ENCODE measurements around the gene ARSG. TPM values are rescaled to one million over a fixed set of nuclear protein-coding genes. Genes with fewer than 3 reads are reported as not detected.
"Not testable (repeated sequence)": the region's sequence is repeated elsewhere in the genome, so short reads cannot be mapped to it uniquely, and the experiment has no call there.

ARSG gene
- polyA plus RNA-seq, 1 donor (not counting 4 experiments of a cell fraction or from before 2014, with no cell fraction given) = 0.41 TPM

- TF ChIP-seq CTCF (optimal IDR thresholded peaks at IDR 0.05 in 1 of 3, IDR thresholded peaks at IDR 0.05 in 1 of 3, conservative IDR thresholded peaks at IDR 0.05 in 1 of 3; ENCODE audit: extremely low read depth in 1 of 3, insufficient read depth in 2 of 3, low read length in 3 of 3) = no peak
- no peak for TF ChIP-seq EZH2 (IDR thresholded peaks at IDR 0.05; ENCODE audit: low read length)
- H3K4me1 ChIP-seq (ENCODE audit: control insufficient read depth, extremely low read depth, insufficient read depth, low read length) = peaks cover 7% of the 10 kb centered on the region
- no peak overlapping the region for H3K9ac ChIP-seq (ENCODE audit: control insufficient read depth, extremely low read depth, insufficient read depth, low read length)
- no peaks in the 10 kb centered on the region for H3K36me3 ChIP-seq (ENCODE audit: control insufficient read depth in 2 of 2, extremely low read depth in 1 of 2, insufficient read depth in 2 of 2, low read length in 2 of 2)
- FAIRE-seq (no peak), DNase-seq (ENCODE audit: low read depth, low spot score) (no peak)
- H3K4me3 ChIP-seq (ENCODE audit: control insufficient read depth in 2 of 3, extremely low read depth in 1 of 3, insufficient read depth in 2 of 3, low read depth in 1 of 3, low read length in 3 of 3) = no peak overlapping the region
- no peak overlapping the region for H2AFZ ChIP-seq (ENCODE audit: control insufficient read depth, low read length)
- dilution Hi-C loops (cut with MboI; ENCODE audit: extremely low pct_ligation_motif_present, low sequenced_read_pairs) = no loop called here
- no peaks in the 10 kb centered on the region for H3K79me2 ChIP-seq (ENCODE audit: control insufficient read depth, insufficient read depth, low read length)
- H3K9me1 ChIP-seq (ENCODE audit: control insufficient read depth, extremely low read depth, insufficient read depth, low read length) = no peaks in the 10 kb centered on the region
- no peaks in the 10 kb centered on the region for H3K9me3 ChIP-seq (ENCODE audit: control insufficient read depth, low read depth, low read length)
- no peak overlapping the region for H3K4me2 ChIP-seq (ENCODE audit: control insufficient read depth, extremely low read depth, insufficient read depth, low read depth, low read length)
- H3K27me3 ChIP-seq (ENCODE audit: control insufficient read depth, extremely low read depth, insufficient read depth, low read length) = no peaks in the 10 kb centered on the region
- no peak overlapping the region for H3K27ac ChIP-seq (ENCODE audit: control insufficient read depth, insufficient read depth, low read length)
- H4K20me1 ChIP-seq (ENCODE audit: control insufficient read depth, extremely low read depth, insufficient read depth, low read length) = no peaks in the 10 kb centered on the region
Measured at GRCh38 chr17:68329331-68329730, 38.0 kb downstream of the ARSG start.

GRCh38 chr17:68331932-68332331 lies 40.6 kb downstream of the ARSG start:
- H3K4me1 ChIP-seq (ENCODE audit: control insufficient read depth, extremely low read depth, insufficient read depth, low read length) = not testable (repeated sequence)

GRCh38 chr17:68334393-68334792 lies 43.1 kb downstream of the ARSG start:
- FAIRE-seq (no peak), DNase-seq (ENCODE audit: low read depth, low spot score) (no peak)
- H3K9me1 ChIP-seq (ENCODE audit: control insufficient read depth, extremely low read depth, insufficient read depth, low read length) = no peaks in the 10 kb centered on the region
- no peak overlapping the region for H3K4me3 ChIP-seq (ENCODE audit: control insufficient read depth in 2 of 3, extremely low read depth in 1 of 3, insufficient read depth in 2 of 3, low read depth in 1 of 3, low read length in 3 of 3)
- no peaks in the 10 kb centered on the region for H3K36me3 ChIP-seq (ENCODE audit: control insufficient read depth in 2 of 2, extremely low read depth in 1 of 2, insufficient read depth in 2 of 2, low read length in 2 of 2)
- dilution Hi-C loops (cut with MboI; ENCODE audit: extremely low pct_ligation_motif_present, low sequenced_read_pairs) = no loop called here
- H3K9me3 ChIP-seq (ENCODE audit: control insufficient read depth, low read depth, low read length) = no peaks in the 10 kb centered on the region
- no peaks in the 10 kb centered on the region for H4K20me1 ChIP-seq (ENCODE audit: control insufficient read depth, extremely low read depth, insufficient read depth, low read length)
- TF ChIP-seq EZH2 (IDR thresholded peaks at IDR 0.05; ENCODE audit: low read length) (no peak), CTCF (optimal IDR thresholded peaks at IDR 0.05 in 1 of 3, IDR thresholded peaks at IDR 0.05 in 1 of 3, conservative IDR thresholded peaks at IDR 0.05 in 1 of 3; ENCODE audit: extremely low read depth in 1 of 3, insufficient read depth in 2 of 3, low read length in 3 of 3) (no peak)
- H3K79me2 ChIP-seq (ENCODE audit: control insufficient read depth, insufficient read depth, low read length) = no peaks in the 10 kb centered on the region
- no peak overlapping the region for H3K9ac ChIP-seq (ENCODE audit: control insufficient read depth, extremely low read depth, insufficient read depth, low read length)
- no peaks in the 10 kb centered on the region for H3K4me1 ChIP-seq (ENCODE audit: control insufficient read depth, extremely low read depth, insufficient read depth, low read length)
- H2AFZ ChIP-seq (ENCODE audit: control insufficient read depth, low read length) = no peak overlapping the region
- H3K27ac ChIP-seq (ENCODE audit: control insufficient read depth, insufficient read depth, low read length) = no peak overlapping the region
- H3K4me2 ChIP-seq (ENCODE audit: control insufficient read depth, extremely low read depth, insufficient read depth, low read depth, low read length) = no peak overlapping the region
- H3K27me3 ChIP-seq (ENCODE audit: control insufficient read depth, extremely low read depth, insufficient read depth, low read length) = no peaks in the 10 kb centered on the region

More at GRCh38 chr17:68331932-68332331, 40.6 kb downstream of the ARSG start:
- H3K36me3 ChIP-seq (ENCODE audit: control insufficient read depth in 2 of 2, extremely low read depth in 1 of 2, insufficient read depth in 2 of 2, low read length in 2 of 2); H3K9me1 ChIP-seq (ENCODE audit: control insufficient read depth, extremely low read depth, insufficient read depth, low read length); H3K27ac ChIP-seq (ENCODE audit: control insufficient read depth, insufficient read depth, low read length); H3K9me3 ChIP-seq (ENCODE audit: control insufficient read depth, low read depth, low read length); H4K20me1 ChIP-seq (ENCODE audit: control insufficient read depth, extremely low read depth, insufficient read depth, low read length); H3K27me3 ChIP-seq (ENCODE audit: control insufficient read depth, extremely low read depth, insufficient read depth, low read length); H3K4me2 ChIP-seq (ENCODE audit: control insufficient read depth, extremely low read depth, insufficient read depth, low read depth, low read length); FAIRE-seq; dilution Hi-C loops (cut with MboI; ENCODE audit: extremely low pct_ligation_motif_present, low sequenced_read_pairs); H3K9ac ChIP-seq (ENCODE audit: control insufficient read depth, extremely low read depth, insufficient read depth, low read length); H3K4me3 ChIP-seq (ENCODE audit: control insufficient read depth in 2 of 3, extremely low read depth in 1 of 3, insufficient read depth in 2 of 3, low read depth in 1 of 3, low read length in 3 of 3); H2AFZ ChIP-seq (ENCODE audit: control insufficient read depth, low read length); H3K79me2 ChIP-seq (ENCODE audit: control insufficient read depth, insufficient read depth, low read length); DNase-seq (ENCODE audit: low read depth, low spot score): not testable (repeated sequence)
